NCI-H2171 (cell line): ENCODE measurements around the gene DPH6.
"Not testable (repeated sequence)": the region's sequence is repeated elsewhere in the genome, so short reads cannot be mapped to it uniquely, and the experiment has no call there.

ENCODE experiments used
- DNase-seq: peaks from one replicate; lab custom pipeline; 2025; lab: John Stamatoyannopoulos, UW

Gene DPH6

DNA sequence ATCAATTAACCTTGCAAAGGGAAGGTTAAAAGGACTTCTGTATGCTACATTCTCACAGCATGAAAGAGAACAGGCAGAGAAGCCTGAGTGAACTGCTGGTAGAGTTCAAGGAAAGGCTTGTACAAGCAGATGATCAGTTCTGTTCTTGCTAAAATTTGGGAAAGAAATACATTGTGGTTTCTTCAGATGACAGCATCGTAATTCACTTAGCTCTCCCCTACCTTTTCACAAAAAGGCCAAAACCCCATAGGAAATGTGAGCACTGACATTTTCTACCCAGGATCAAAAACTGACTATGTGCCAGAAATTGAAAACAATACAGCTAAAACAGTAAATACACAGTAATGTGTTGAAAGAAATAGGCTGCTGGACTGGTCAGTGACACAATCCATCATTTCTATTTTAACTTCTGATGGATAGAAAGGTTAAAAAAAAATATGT, 216.4 kb downstream of the DPH6 start:
- no peak for DNase-seq

DNA sequence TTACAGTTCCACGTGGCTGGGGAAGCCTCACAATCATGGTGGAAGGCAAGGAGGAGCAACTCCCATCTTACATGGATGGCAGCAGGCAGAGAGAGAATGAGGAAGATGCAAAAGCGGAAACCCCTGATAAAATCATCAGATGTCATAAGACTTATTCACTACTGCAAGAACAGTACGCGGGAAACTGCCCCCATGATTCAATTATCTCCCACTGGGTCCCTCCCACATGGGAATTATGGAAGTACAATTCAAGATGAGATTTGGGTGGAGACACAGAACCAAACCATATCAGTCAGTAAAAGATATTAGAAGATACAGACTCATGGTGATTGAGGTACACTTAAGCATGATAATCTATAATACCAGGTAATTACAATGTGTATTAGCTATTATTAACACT, 217.1 kb downstream of the DPH6 start:
- not testable (repeated sequence) for DNase-seq

DNA sequence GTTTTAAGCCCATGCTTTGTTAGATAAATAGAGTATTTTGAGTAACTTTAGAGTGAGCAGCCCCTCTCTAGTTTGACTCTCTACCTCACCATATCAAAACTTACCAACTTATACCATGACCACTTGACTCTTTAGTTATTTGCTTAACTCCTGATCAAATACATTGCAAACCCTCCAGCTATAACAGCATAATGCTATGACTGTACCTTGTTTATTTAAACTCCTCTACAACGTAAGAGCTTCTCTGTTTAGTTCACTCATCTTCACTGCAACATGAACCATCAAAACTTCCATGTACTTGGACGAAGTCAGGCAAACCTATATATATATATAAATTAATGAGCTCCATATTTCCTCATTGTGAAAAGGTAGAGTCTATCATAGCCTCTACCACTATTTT, 218.2 kb downstream of the DPH6 start:
- no peak for DNase-seq

DNA sequence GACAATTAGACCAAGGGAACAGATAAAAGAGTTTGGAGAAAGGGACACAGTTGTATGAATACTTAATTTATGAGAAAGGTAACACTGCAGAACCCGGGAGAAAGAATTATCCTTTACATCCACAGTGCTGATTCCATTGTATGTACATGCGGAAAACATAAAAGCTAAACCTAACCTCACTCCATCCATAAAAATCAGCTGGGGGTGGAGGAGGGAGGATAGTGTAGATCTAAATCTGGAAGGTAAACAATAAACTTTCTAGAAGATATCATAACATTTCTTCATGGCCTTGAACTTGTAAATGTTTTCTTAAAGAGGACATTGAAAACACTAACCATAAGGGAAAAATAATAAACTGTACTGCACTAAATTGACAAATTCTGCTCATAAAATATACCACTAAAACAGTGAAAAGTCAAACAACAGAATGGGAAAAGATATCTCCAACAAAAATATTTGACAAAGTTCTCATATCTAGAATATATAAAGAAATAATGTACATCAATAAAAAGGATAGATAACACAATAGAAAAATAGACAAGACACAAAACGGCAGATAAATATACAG, 220.5 kb downstream of the DPH6 start:
- DNase-seq, result no peak

DNA sequence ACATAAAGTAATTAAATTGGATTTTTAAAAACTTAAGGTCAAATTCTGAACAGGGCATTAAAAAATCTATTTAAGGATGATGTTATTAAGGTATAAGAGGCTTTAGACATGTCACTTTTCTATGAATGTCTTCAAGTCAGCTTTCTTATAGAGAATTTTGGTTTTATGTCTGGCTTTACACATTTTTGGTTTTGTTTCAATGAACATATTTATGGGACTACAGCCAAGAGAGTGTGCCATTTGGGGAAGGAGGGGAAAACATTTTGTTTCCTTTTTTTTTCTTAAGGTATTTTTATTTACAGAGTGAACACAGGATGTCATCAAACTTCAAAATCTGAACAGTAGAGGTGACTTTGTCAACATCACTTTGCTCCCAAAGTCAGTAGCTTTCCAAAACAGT, 222.8 kb downstream of the DPH6 start:
- no peak for DNase-seq

DNA sequence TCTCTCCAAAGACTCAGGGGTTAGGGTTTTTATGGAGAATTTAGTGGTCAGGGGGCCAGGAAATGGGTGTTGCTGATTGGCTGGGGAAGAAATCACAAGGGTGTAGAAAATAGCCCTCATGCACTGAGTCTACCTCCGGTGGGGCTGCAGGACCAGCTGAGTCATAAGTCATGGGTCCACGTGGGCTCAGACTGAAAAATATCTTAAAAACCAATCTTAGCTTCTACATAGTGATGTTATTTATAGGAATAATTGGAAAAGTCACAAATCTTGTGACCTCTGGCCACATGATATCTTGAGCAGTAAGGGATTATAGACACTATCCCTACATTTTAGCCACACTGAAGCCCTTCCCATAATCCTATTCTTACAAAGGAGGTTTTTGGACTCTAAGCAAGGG, 224.0 kb downstream of the DPH6 start:
- DNase-seq, result no peak

DNA sequence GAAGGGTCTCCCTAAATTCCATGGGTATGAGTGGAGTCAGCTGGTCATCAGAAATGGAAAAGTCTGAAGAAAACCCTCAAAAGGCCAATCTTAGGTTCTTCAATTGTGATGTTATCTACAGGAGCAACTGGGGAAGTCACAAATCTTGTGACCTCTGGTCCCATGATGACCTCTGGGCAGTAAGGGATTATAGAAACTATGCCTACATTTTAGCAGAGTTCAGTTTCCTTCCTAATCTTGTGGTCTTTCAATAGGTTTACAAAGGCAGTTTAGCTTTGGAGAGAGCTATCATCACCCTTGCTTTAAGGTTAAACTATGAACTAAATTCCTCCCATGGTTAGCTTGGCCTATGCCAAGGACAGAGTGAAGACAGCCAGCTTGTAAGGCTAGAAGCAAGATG, 225.1 kb downstream of the DPH6 start:
- DNase-seq, result no peak
